ENCODE measurements around the gene UTP25.

Gene UTP25

DNA sequence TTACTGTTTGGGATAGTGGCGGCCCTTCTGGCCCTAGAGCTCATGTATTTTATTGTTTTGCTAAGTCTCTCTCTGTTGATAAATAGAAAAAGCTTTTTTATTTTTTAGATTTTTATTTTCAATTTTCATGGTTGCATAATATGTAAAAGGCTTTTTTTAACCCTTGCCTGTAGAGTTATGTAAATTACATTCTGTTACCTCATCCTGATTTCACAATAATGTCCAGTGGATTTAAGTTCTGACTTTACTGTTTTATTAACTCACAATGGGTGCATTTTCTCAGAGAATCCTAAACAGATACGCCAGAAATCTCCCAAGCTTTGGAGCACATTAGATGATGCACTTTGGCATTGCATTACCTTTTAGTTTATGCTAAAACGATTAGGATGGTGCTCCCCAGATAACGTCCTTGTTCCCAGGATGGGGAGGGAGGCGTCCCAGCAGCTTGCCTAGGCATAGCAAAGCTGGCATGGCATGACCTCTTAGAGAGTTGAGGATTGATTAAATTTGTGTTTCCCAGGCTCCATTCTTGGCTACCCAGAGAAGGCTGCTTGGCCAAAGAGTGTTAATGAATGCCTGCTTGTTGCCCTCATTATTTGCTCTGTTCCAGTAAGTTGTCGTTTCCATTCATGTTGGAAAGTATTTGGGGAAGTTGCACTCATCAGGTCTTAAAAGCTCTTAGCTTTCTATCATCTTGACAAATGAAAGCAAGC lies 17.1 kb downstream of the UTP25 start:
- Histone ChIP-seq H3K27me3 (ENCODE audit: control insufficient read depth, low read length) (no peaks in the 10 kb centered on the region), H3K4me2 (ENCODE audit: low read length) (no peak overlapping the region), H3K27ac (ENCODE audit: low read depth, low read length) (no peak overlapping the region), H3K4me1 (ENCODE audit: control insufficient read depth, low read length) (no peaks in the 10 kb centered on the region), H3K9me3 (ENCODE audit: control insufficient read depth, insufficient read depth, low read length) (no peaks in the 10 kb centered on the region), H3K36me3 (ENCODE audit: control insufficient read depth, low read length) (peaks cover 92% of the 10 kb centered on the region), H3K4me3 (ENCODE audit: low read length) (no peak overlapping the region), H3F3A (ENCODE audit: control insufficient read depth, insufficient read depth) (no peaks in the 10 kb centered on the region), H4K20me1 (ENCODE audit: control insufficient read depth, insufficient read depth, low read depth, low read length) (no peaks in the 10 kb centered on the region), H3K79me2 (ENCODE audit: control insufficient read depth, low read length) (peaks cover 19% of the 10 kb centered on the region), H3K9me2 (replicated peaks; ENCODE audit: control insufficient read depth, low read length) (no peaks in the 10 kb centered on the region)
- TF ChIP-seq, protein P1, sequence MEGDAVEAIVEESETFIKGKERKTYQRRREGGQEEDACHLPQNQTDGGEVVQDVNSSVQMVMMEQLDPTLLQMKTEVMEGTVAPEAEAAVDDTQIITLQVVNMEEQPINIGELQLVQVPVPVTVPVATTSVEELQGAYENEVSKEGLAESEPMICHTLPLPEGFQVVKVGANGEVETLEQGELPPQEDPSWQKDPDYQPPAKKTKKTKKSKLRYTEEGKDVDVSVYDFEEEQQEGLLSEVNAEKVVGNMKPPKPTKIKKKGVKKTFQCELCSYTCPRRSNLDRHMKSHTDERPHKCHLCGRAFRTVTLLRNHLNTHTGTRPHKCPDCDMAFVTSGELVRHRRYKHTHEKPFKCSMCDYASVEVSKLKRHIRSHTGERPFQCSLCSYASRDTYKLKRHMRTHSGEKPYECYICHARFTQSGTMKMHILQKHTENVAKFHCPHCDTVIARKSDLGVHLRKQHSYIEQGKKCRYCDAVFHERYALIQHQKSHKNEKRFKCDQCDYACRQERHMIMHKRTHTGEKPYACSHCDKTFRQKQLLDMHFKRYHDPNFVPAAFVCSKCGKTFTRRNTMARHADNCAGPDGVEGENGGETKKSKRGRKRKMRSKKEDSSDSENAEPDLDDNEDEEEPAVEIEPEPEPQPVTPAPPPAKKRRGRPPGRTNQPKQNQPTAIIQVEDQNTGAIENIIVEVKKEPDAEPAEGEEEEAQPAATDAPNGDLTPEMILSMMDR (IDR thresholded peaks at IDR 0.05; ENCODE audit: low read depth, low read length, poor library complexity, severe bottlenecking), result no peak
- no peak for TF ChIP-seq EZH2phosphoT487 (IDR thresholded peaks at IDR 0.05; ENCODE audit: borderline replicate concordance, low read length)

DNA sequence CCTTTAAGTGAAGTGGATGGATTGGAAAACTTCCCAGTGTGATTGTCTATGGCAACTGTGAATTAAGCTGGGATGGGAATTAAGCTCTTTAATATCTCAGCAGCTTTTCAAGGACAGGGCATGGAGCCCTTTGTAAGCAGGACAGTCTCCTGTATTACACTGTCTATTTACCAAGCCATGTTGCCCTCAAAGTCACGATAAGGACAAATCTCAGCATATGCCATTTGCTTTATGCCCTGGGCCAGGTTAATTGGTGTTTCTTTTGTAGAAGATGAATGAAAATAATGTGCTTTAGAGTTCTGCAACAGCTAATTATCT lies 17.6 kb downstream of the UTP25 start:
- Histone ChIP-seq H3K36me3 (ENCODE audit: control insufficient read depth, low read length) (peaks cover 92% of the 10 kb centered on the region), H3K79me2 (ENCODE audit: control insufficient read depth, low read length) (peaks cover 19% of the 10 kb centered on the region), H3K4me3 (ENCODE audit: low read length) (no peak overlapping the region), H3K4me1 (ENCODE audit: control insufficient read depth, low read length) (no peaks in the 10 kb centered on the region), H3K4me2 (ENCODE audit: low read length) (no peak overlapping the region), H3K9me2 (replicated peaks; ENCODE audit: control insufficient read depth, low read length) (no peaks in the 10 kb centered on the region), H3K9me3 (ENCODE audit: control insufficient read depth, insufficient read depth, low read length) (no peaks in the 10 kb centered on the region), H3K27me3 (ENCODE audit: control insufficient read depth, low read length) (no peaks in the 10 kb centered on the region), H3F3A (ENCODE audit: control insufficient read depth, insufficient read depth) (no peaks in the 10 kb centered on the region), H4K20me1 (ENCODE audit: control insufficient read depth, insufficient read depth, low read depth, low read length) (no peaks in the 10 kb centered on the region), H3K27ac (ENCODE audit: low read depth, low read length) (no peak overlapping the region)
- TF ChIP-seq EZH2phosphoT487 (IDR thresholded peaks at IDR 0.05; ENCODE audit: borderline replicate concordance, low read length), result no peak
- TF ChIP-seq, protein P1 (IDR thresholded peaks at IDR 0.05; ENCODE audit: low read depth, low read length, poor library complexity, severe bottlenecking), result no peak

DNA sequence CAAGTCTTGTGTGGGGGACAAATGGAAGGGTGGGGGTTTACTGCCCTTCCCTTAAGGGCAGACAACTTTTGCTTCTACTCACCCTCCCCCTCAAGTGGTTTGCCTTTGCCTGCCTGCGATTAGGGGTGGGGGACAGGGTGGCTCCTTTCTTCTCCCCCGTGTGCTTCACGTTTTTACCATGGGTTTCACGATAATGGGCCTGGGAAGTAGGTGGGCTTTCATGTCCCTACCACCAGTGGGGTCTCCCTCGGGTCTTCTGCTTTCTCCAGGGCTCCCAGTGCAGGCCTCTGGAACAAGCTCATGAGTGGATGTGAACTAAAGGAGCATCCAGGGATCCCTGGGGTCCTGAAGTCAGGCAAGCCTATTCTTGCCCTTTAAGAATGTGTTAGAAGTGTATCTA lies 21.6 kb downstream of the UTP25 start:
- Histone ChIP-seq H3K4me2 (ENCODE audit: low read length) (no peak overlapping the region), H3K27me3 (ENCODE audit: control insufficient read depth, low read length) (no peaks in the 10 kb centered on the region), H3K4me1 (ENCODE audit: control insufficient read depth, low read length) (no peaks in the 10 kb centered on the region), H3K9me3 (ENCODE audit: control insufficient read depth, insufficient read depth, low read length) (no peaks in the 10 kb centered on the region), H3K79me2 (ENCODE audit: control insufficient read depth, low read length) (peaks cover 19% of the 10 kb centered on the region), H3K36me3 (ENCODE audit: control insufficient read depth, low read length) (peaks cover 93% of the 10 kb centered on the region), H4K20me1 (ENCODE audit: control insufficient read depth, insufficient read depth, low read depth, low read length) (no peaks in the 10 kb centered on the region), H3K4me3 (ENCODE audit: low read length) (no peak overlapping the region), H3K9me2 (replicated peaks; ENCODE audit: control insufficient read depth, low read length) (no peaks in the 10 kb centered on the region), H3F3A (ENCODE audit: control insufficient read depth, insufficient read depth) (no peaks in the 10 kb centered on the region), H3K27ac (ENCODE audit: low read depth, low read length) (no peak overlapping the region)
- no peak for TF ChIP-seq EZH2phosphoT487 (IDR thresholded peaks at IDR 0.05; ENCODE audit: borderline replicate concordance, low read length)
- TF ChIP-seq, protein P1 (IDR thresholded peaks at IDR 0.05; ENCODE audit: low read depth, low read length, poor library complexity, severe bottlenecking), result no peak
